Gastroesophageal sphincter (tissue), 4 donors: ENCODE results near the gene PSMG1. TPM values are rescaled to one million over a fixed set of nuclear protein-coding genes. Genes with fewer than 3 reads are reported as not detected.

Experiments
- ATAC-seq: fragments of 150-250 bp; one replicate; pipeline ENCODE4 v1.9.1; 2016; ENCODE audit warnings: mild to moderate bottlenecking, moderate library complexity
- H3K27ac ChIP-seq, 4 donors: fragments of 200-600 bp; sonication (generic) in 3 of 4; 1 replicate in 3 of 4; 2 replicates in 1 of 4; pipeline ENCODE4 v1.5.1; 2016 to 2019
- H3K27me3 ChIP-seq: fragments of 200-600 bp; sonication (generic); one replicate; pipeline ENCODE4 v1.5.1; 2019
- H3K36me3 ChIP-seq, 2 donors: fragments of 200-600 bp; sonication (generic); one replicate each; pipeline ENCODE4 v1.5.1; 2019; ENCODE audit warnings: control low read depth in 1 of 2
- H3K4me1 ChIP-seq, 3 donors: fragments of 200-600 bp; sonication (generic); 1 replicate in 2 of 3; 2 replicates in 1 of 3; pipeline ENCODE4 v1.5.1; 2016 to 2019; ENCODE audit warnings: control low read depth in 2 of 3
- H3K4me3 ChIP-seq, 2 donors: fragments of 200-600 bp; sonication (generic); one replicate each; pipeline ENCODE4 v1.5.1; 2019; ENCODE audit warnings: mild to moderate bottlenecking in 1 of 2, moderate library complexity in 1 of 2
- H3K9me3 ChIP-seq, 3 donors: fragments of 200-600 bp; sonication (generic); one replicate each; pipeline ENCODE4 v1.5.1; 2017 to 2019; ENCODE audit warnings: control low read depth in 2 of 3
- EP300 ChIP-seq: sonication (generic); formaldehyde crosslinking; IDR thresholded peaks from one replicate; pipeline ENCODE4 v1.6.1; 2017; ENCODE audit warnings: antibody characterized with exemption, mild to moderate bottlenecking
- POLR2A ChIP-seq, 2 donors: fragments of 450-650 bp; IDR thresholded peaks; one replicate each; pipeline ENCODE4 v1.6.1; 2017; ENCODE audit warnings: antibody characterized with exemption in 2 of 2, mild to moderate bottlenecking in 2 of 2, moderate library complexity in 1 of 2
- POLR2AphosphoS5 ChIP-seq: sonication (generic); formaldehyde crosslinking; IDR thresholded peaks from one replicate; pipeline ENCODE4 v1.6.1; 2017; ENCODE audit warnings: antibody characterized with exemption
- WGBS, 2 donors: methylation state at CpG; one replicate each; pipeline ENCODE4 v1.1.5; 2018; ENCODE audit warnings: low coverage in 1 of 2; 5-methylcytosine and 5-hydroxymethylcytosine counted together
- total RNA-seq, 4 donors: library from RNA; depleted of rRNA; stranded (reverse); fragments of >200 nt; gene quantifications; one replicate each; pipeline ENCODE4 v1.1.0, GENCODE V29; 2016
- TF ChIP-seq, protein P1 (sequence below), 4 experiments: fragments of 200-600 bp in 2 of 4; fragments of 450-650 bp in 2 of 4; sonication (generic) in 1 of 4; IDR thresholded peaks; one replicate each; pipeline ENCODE4 v1.5.1; 2017 to 2019; ENCODE audit warnings: antibody characterized with exemption in 4 of 4, mild to moderate bottlenecking in 2 of 4, moderate library complexity in 2 of 4

PSMG1 gene
- total RNA-seq, 4 donors from 2014 or later = 19.0 to 33.7 (median 30.4) TPM

DNA sequence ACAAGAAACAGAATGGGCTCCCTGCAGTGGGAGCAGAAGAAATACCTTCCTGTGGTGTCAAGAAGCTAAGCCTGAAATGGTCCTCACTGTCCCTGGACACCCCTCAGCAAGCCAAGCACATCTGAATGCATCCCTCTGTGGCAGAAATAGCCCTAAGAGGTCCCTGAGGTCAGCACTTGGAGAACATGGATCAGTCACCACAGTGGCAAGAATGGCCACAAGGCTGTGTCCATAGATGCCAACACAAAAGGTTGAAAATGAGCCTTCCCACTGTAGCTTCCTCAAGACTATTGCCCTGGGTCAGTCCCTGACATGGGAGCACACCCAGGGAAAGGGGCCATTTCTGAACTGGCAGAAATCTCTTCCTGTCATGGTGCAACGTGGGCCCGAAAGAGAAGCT lies 27.7 kb downstream of the PSMG1 start:
- 82 to 94% methylated on average over 2 of the region's 2 CpGs for WGBS, 2 donors
- H3K36me3 ChIP-seq = no peaks in the 10 kb centered on the region
- H3K27ac ChIP-seq = no peak overlapping the region
- no peak overlapping the region for H3K4me3 ChIP-seq
- H3K27me3 ChIP-seq = no peaks in the 10 kb centered on the region
- H3K4me1 ChIP-seq = no peaks in the 10 kb centered on the region
- ATAC-seq = no peak
- H3K9me3 ChIP-seq = no peaks in the 10 kb centered on the region
- no peak for TF ChIP-seq POLR2A (IDR thresholded peaks at IDR 0.05)
- TF ChIP-seq POLR2AphosphoS5 = no peak
- TF ChIP-seq, protein P1, sequence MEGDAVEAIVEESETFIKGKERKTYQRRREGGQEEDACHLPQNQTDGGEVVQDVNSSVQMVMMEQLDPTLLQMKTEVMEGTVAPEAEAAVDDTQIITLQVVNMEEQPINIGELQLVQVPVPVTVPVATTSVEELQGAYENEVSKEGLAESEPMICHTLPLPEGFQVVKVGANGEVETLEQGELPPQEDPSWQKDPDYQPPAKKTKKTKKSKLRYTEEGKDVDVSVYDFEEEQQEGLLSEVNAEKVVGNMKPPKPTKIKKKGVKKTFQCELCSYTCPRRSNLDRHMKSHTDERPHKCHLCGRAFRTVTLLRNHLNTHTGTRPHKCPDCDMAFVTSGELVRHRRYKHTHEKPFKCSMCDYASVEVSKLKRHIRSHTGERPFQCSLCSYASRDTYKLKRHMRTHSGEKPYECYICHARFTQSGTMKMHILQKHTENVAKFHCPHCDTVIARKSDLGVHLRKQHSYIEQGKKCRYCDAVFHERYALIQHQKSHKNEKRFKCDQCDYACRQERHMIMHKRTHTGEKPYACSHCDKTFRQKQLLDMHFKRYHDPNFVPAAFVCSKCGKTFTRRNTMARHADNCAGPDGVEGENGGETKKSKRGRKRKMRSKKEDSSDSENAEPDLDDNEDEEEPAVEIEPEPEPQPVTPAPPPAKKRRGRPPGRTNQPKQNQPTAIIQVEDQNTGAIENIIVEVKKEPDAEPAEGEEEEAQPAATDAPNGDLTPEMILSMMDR (IDR thresholded peaks at IDR 0.05) = no peak
- no peak for TF ChIP-seq EP300

DNA sequence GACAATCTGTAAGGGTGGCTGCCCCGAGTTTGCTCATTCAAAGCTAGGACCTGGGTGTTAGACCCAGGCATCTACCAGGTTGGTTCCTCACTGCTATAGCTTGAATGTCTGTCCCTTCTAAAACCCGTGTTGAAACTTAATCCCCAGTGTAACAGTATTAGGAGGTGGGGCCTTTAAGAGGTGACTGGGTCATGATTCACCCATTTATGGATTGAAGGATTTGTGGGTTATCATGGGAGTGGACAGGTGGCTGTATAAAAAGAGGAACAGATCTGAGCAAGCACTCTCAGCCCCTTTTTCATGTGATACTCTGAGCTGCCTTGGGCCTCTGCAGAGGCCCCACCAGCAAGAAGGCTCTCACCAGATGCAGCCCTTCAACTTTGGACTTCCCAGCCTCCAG lies 29.4 kb downstream of the PSMG1 start:
- no peak for ATAC-seq
- no peak for TF ChIP-seq POLR2AphosphoS5
- no peak for TF ChIP-seq POLR2A (IDR thresholded peaks at IDR 0.05)
- no peak for TF ChIP-seq EP300
- no peaks in the 10 kb centered on the region for H3K4me1 ChIP-seq
- H3K36me3 ChIP-seq = no peaks in the 10 kb centered on the region
- H3K27ac ChIP-seq = no peak overlapping the region
- H3K27me3 ChIP-seq = no peaks in the 10 kb centered on the region
- WGBS, 2 donors = 83 to 94% methylated on average over 2 of the region's 2 CpGs
- H3K9me3 ChIP-seq = peaks cover 0 to 3% (median 0%) of the 10 kb centered on the region in 3 donors
- H3K4me3 ChIP-seq = no peak overlapping the region

- TF ChIP-seq EP300 (no peak), POLR2AphosphoS5 (no peak), POLR2A (IDR thresholded peaks at IDR 0.05) (no peak)
- TF ChIP-seq, protein P1 (IDR thresholded peaks at IDR 0.05) = no peak
- Histone ChIP-seq H3K9me3 (peaks cover 0 to 4% (median 0%) of the 10 kb centered on the region in 3 donors), H3K4me3 (no peak overlapping the region), H3K36me3 (no peaks in the 10 kb centered on the region), H3K27ac (no peak overlapping the region), H3K27me3 (no peaks in the 10 kb centered on the region), H3K4me1 (no peaks in the 10 kb centered on the region)
- WGBS, 2 donors = 83 to 100% methylated on average over 1 to 2 of the region's 2 CpGs
- ATAC-seq = no peak
Observed at GRCh38 chr21:39153373-39153772, 29.9 kb downstream of the PSMG1 start.

DNA sequence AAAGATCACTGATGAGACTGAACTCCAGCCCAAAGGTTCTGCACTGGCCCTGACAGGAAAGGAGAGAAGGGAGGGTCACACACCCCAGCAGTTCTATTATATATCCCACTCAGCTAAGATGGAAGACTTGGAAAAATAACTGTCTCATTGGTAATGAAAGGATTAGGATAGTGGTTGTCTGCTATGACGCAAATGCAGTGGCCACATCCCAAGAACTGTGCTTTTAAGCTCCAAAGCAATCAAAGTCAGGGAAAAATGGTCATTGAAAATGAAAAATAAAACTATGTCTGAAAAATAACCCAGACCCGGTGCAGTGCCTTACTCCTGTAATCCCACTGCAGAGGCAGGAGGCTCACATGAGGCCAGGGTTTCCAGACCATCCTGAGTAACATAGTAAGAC lies 31.0 kb downstream of the PSMG1 start:
- no peaks in the 10 kb centered on the region for H3K27me3 ChIP-seq
- 81 to 95% methylated on average over 2 of the region's 2 CpGs for WGBS, 2 donors
- no peak overlapping the region for H3K4me3 ChIP-seq
- H3K9me3 ChIP-seq = peaks cover 0 to 4% (median 0%) of the 10 kb centered on the region in 3 donors
- ATAC-seq = no peak
- H3K27ac ChIP-seq = no peak overlapping the region
- TF ChIP-seq EP300 = no peak
- TF ChIP-seq POLR2AphosphoS5 = no peak
- TF ChIP-seq, protein P1 (IDR thresholded peaks at IDR 0.05) = no peak
- no peak for TF ChIP-seq POLR2A (IDR thresholded peaks at IDR 0.05)
- H3K4me1 ChIP-seq = no peaks in the 10 kb centered on the region
- no peaks in the 10 kb centered on the region for H3K36me3 ChIP-seq

DNA sequence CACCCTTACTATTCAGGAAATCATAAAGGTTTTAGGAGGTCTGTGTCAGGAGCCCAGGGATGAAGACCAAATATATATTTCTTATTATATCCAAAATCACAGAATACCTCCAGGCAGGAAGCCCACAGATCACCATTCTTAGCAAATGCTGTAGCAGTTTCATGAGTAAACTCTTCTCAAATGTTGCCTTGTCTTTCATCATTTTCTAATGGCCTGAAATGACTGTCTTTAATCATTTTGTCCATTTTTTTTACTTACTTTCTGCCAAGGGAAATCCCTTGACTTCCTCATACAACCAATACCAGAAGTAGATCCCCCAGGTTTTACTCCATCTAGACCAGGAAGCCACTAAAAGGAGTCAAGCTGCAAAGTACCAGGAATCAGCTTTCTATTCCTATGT lies 32.4 kb downstream of the PSMG1 start:
- TF ChIP-seq, protein P1 (IDR thresholded peaks at IDR 0.05) = no peak
- no peak for TF ChIP-seq POLR2AphosphoS5
- Histone ChIP-seq H3K4me3 (no peak overlapping the region), H3K27ac (no peak overlapping the region), H3K27me3 (no peaks in the 10 kb centered on the region), H3K36me3 (no peaks in the 10 kb centered on the region), H3K9me3 (peaks cover 0 to 4% (median 0%) of the 10 kb centered on the region in 3 donors), H3K4me1 (no peaks in the 10 kb centered on the region)
- no peak for ATAC-seq
